ENCODE data around the gene CCSER1. TPM values are rescaled to one million over a fixed set of nuclear protein-coding genes. Genes with fewer than 3 reads are reported as not detected.

The CCSER1 gene
- total RNA-seq, 2 experiments from 2014 or later, result not detected

DNA sequence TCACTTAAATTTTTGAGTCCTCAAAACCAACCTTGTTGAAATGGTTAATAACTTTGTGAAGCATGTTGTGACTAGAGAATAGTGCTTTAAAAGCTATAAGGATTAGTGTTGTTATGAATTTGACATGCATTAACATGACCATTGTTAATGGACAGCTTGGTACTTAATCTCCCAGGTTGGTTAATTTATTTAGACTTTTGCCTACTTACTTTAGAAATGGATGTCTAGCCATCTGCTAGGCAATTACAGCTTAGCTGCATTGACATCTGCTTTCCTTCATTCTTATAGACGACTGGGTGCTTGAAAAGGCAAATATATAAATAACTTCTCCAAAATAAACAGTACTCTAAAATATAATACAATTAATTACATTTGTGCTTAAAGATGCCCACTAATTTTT lies 368.0 kb downstream of the CCSER1 start:
- no peak for DNase-seq
- peaks cover 4% of the 10 kb centered on the region for H3K9me3 Mint-ChIP-seq (ENCODE audit: insufficient read depth)
- no peaks in the 10 kb centered on the region for H3K4me1 Mint-ChIP-seq (ENCODE audit: low read depth)
- no peaks in the 10 kb centered on the region for H3K27me3 Mint-ChIP-seq (ENCODE audit: low read depth)
- CTCF ChIA-PET, result no interaction called here
- no peaks in the 10 kb centered on the region for H3K36me3 Mint-ChIP-seq (ENCODE audit: low read depth)
- POLR2A ChIA-PET, result no interaction called here
- no peak for ATAC-seq
- no peak overlapping the region for H3K4me3 Mint-ChIP-seq
- no peak overlapping the region for H3K27ac Mint-ChIP-seq

DNA sequence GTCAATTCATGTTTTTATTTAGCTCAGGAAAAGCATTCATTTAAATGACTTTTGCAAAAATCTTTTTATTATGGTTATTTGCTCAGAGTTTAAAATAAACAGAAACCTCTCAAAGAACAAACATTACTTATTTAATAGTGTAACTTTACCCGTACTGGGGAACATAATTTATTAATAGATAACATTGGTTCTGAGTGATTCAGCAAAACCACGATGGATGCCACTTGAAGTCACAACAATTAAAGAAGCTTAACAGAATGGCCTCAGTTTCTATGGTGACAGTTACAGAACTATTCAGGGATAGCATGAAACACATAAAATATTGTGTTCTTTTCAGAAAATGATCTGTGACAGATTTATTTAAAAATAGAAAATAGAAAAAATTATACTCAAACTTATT lies 368.7 kb downstream of the CCSER1 start:
- H3K27me3 Mint-ChIP-seq (ENCODE audit: low read depth), result no peaks in the 10 kb centered on the region
- POLR2A ChIA-PET, result no interaction called here
- no peaks in the 10 kb centered on the region for H3K4me1 Mint-ChIP-seq (ENCODE audit: low read depth)
- CTCF ChIA-PET, result no interaction called here
- no peak overlapping the region for H3K4me3 Mint-ChIP-seq
- no peak for DNase-seq
- no peak overlapping the region for H3K27ac Mint-ChIP-seq
- peaks cover 7% of the 10 kb centered on the region for H3K9me3 Mint-ChIP-seq (ENCODE audit: insufficient read depth)
- H3K36me3 Mint-ChIP-seq (ENCODE audit: low read depth), result no peaks in the 10 kb centered on the region
- ATAC-seq, result no peak

DNA sequence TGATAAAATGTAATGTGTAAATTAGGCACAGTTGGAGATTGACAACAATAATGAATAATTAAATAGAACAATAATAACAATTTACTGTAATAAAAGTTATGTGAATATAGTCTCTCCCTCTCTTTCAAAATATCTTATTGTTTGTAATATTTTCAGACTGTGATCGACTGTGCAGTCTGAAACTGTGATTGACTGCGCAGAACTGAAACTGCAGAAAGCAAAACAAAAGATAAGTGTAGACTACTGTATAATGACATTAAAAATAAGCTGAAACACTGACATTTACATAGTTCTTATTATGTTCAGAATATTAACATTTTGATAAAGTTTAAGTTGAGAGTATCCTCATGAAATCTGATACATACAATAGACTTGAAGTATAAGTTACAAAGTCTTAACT lies 371.0 kb downstream of the CCSER1 start:
- ChIA-PET CTCF (no interaction called here), POLR2A (no interaction called here)
- no peak overlapping the region for H3K27ac Mint-ChIP-seq
- H3K4me1 Mint-ChIP-seq (ENCODE audit: low read depth), result no peaks in the 10 kb centered on the region
- H3K27me3 Mint-ChIP-seq (ENCODE audit: low read depth), result no peaks in the 10 kb centered on the region
- no peaks in the 10 kb centered on the region for H3K36me3 Mint-ChIP-seq (ENCODE audit: low read depth)
- H3K4me3 Mint-ChIP-seq, result no peak overlapping the region
- ATAC-seq (no peak), DNase-seq (no peak)
- H3K9me3 Mint-ChIP-seq (ENCODE audit: insufficient read depth), result peaks cover 13% of the 10 kb centered on the region

DNA sequence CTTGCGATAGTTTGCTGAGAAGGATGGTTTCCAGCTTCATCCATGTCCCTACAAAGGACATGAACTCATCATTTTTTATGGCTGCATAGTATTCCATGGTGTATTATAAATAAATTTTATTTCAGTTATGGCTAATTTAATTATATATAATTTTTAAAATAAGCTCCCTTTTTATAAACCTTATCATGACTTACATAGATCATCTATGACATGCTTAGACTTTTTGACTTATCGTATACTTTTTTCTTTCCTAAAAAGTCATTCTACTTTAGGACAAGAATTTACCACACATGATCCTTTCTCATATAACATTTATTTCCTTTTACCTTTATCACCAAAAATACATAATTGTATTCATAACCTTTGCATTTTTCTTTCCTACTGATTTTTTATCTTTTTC lies 376.5 kb downstream of the CCSER1 start:
- Mint-ChIP-seq H3K27me3 (ENCODE audit: low read depth) (no peaks in the 10 kb centered on the region), H3K4me1 (ENCODE audit: low read depth) (no peaks in the 10 kb centered on the region), H3K4me3 (no peak overlapping the region), H3K9me3 (ENCODE audit: insufficient read depth) (peaks cover 28% of the 10 kb centered on the region), H3K27ac (no peak overlapping the region), H3K36me3 (ENCODE audit: low read depth) (no peaks in the 10 kb centered on the region)
- no peak for DNase-seq
- POLR2A ChIA-PET, result no interaction called here
- no peak for ATAC-seq
- CTCF ChIA-PET, result no interaction called here

DNA sequence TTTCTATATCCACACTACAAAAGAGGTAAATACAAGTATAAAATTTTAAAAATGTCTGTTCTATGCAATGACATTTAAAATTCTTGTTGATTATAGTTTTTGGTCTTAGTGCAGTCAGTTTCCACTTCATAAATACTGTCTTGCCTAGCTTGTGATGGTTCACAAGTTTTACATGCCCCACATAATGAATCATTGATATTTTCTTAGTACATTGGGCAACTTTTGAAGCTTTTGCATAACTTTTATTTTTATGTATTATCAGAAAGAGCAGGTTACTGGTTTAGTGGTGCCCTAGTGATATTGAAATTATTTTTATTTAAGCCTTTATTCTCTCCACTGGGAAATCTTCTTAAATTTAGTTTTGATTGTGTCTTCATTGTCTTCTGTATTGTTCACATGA lies 388.0 kb downstream of the CCSER1 start:
- no peak overlapping the region for H3K27ac Mint-ChIP-seq
- no peak for ATAC-seq

DNA sequence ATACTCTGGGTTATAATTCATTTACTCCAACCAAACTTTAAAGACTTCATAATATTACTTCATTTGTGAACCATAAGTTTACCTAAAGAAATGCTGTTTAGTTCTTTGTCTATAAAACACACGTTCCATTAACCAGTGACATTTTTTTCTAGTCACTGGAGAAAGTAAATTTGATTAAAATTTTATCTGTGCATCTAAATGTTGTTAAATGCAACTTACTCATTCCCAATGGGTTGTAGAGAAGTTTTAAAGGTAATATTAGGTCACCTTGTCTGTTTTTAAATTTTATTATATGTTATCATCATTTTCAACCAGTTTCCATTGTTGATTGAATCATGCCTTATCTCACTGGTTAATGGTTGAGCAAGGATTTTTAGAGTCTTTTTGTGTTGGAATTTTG lies 401.4 kb downstream of the CCSER1 start:
- Mint-ChIP-seq H3K27ac (no peak overlapping the region), H3K9me3 (ENCODE audit: insufficient read depth) (no peaks in the 10 kb centered on the region), H3K4me1 (ENCODE audit: low read depth) (no peaks in the 10 kb centered on the region), H3K27me3 (ENCODE audit: low read depth) (no peaks in the 10 kb centered on the region), H3K4me3 (no peak overlapping the region), H3K36me3 (ENCODE audit: low read depth) (no peaks in the 10 kb centered on the region)
- ATAC-seq, result no peak
- CTCF ChIA-PET, result no interaction called here
- DNase-seq, result no peak
- POLR2A ChIA-PET, result no interaction called here

More for the DNA sequence above, 388.0 kb downstream of the CCSER1 start:
- no peak for DNase-seq
- no peaks in the 10 kb centered on the region for H3K36me3 Mint-ChIP-seq (ENCODE audit: low read depth)
- H3K4me1 Mint-ChIP-seq (ENCODE audit: low read depth), result no peaks in the 10 kb centered on the region
- CTCF ChIA-PET, result no interaction called here
- no peaks in the 10 kb centered on the region for H3K9me3 Mint-ChIP-seq (ENCODE audit: insufficient read depth)
- no peak overlapping the region for H3K4me3 Mint-ChIP-seq
- H3K27me3 Mint-ChIP-seq (ENCODE audit: low read depth), result no peaks in the 10 kb centered on the region
- POLR2A ChIA-PET, result no interaction called here

DNA sequence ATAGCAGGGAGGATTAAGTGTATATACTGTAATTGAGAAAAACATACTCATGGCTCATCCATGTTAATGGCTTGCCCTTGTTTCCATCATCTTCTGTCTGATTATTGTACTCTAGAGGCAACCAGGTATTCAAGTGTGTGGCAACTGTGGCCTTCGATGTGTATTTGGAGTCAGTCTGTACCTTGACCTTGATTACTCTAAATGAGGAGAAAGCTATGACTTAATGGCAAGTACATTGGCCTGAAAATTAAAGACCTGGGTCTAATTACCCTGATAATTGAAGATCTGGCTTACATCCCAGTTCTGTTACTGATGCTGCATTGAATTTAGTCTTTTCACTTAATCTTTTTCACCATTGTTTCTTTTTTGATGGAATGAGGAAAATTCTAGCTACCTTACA lies 409.2 kb downstream of the CCSER1 start:
- no peak overlapping the region for H3K4me3 Mint-ChIP-seq
- H3K36me3 Mint-ChIP-seq (ENCODE audit: low read depth), result no peaks in the 10 kb centered on the region
- ChIA-PET CTCF (no interaction called here), POLR2A (no interaction called here)
- H3K9me3 Mint-ChIP-seq (ENCODE audit: insufficient read depth), result no peaks in the 10 kb centered on the region
- H3K27me3 Mint-ChIP-seq (ENCODE audit: low read depth), result no peaks in the 10 kb centered on the region
- ATAC-seq, result no peak
- H3K4me1 Mint-ChIP-seq (ENCODE audit: low read depth), result no peaks in the 10 kb centered on the region
- H3K27ac Mint-ChIP-seq, result no peak overlapping the region
- DNase-seq, result no peak

DNA sequence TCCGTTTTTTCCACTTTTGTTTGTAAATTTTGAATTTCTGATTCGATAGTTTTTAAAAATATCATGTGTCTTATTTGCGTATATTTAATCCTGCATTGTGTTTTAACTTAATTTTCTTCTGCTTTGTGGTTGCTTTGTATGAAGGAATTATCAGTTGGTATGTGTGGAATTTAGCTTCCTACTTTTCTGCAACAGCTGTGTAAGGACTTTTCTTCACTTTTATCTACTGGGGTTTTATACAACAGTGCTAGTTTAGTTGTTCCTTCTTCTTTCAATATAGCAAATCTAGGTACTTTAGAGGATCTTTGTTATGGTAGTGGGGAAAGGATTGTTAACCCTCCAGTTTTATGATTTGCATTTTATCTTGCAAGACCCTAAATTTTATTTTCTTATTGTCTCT lies 410.3 kb downstream of the CCSER1 start:
- no peaks in the 10 kb centered on the region for H3K27me3 Mint-ChIP-seq (ENCODE audit: low read depth)
- H3K36me3 Mint-ChIP-seq (ENCODE audit: low read depth), result no peaks in the 10 kb centered on the region
- POLR2A ChIA-PET, result no interaction called here
- CTCF ChIA-PET, result no interaction called here
- ATAC-seq (no peak), DNase-seq (no peak)
- H3K9me3 Mint-ChIP-seq (ENCODE audit: insufficient read depth), result no peaks in the 10 kb centered on the region
- no peaks in the 10 kb centered on the region for H3K4me1 Mint-ChIP-seq (ENCODE audit: low read depth)
- no peak overlapping the region for H3K27ac Mint-ChIP-seq
- H3K4me3 Mint-ChIP-seq, result no peak overlapping the region

DNA sequence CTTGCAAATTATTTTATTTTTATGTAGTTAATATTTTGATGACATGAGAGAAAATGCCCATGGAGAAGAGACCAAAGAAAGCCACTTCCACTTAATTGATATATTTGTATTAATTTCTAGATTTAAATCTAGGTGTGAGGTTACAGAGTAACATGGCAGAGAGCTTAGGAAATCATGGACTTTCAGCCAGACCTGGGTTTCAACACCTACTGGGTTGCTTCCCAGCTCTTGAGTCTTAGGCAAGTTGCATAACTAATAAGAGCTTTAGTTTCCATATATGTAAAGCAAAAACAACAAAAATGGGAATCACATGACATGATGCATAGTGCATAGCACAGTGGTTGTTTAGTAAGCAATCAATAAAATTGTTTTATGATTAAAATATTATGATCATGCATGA lies 413.3 kb downstream of the CCSER1 start:
- ATAC-seq (no peak), DNase-seq (no peak)
- no peaks in the 10 kb centered on the region for H3K36me3 Mint-ChIP-seq (ENCODE audit: low read depth)
- POLR2A ChIA-PET, result no interaction called here
- H3K9me3 Mint-ChIP-seq (ENCODE audit: insufficient read depth), result no peaks in the 10 kb centered on the region
- no peak overlapping the region for H3K27ac Mint-ChIP-seq
- H3K27me3 Mint-ChIP-seq (ENCODE audit: low read depth), result no peaks in the 10 kb centered on the region
- no peaks in the 10 kb centered on the region for H3K4me1 Mint-ChIP-seq (ENCODE audit: low read depth)
- CTCF ChIA-PET, result no interaction called here
- no peak overlapping the region for H3K4me3 Mint-ChIP-seq

DNA sequence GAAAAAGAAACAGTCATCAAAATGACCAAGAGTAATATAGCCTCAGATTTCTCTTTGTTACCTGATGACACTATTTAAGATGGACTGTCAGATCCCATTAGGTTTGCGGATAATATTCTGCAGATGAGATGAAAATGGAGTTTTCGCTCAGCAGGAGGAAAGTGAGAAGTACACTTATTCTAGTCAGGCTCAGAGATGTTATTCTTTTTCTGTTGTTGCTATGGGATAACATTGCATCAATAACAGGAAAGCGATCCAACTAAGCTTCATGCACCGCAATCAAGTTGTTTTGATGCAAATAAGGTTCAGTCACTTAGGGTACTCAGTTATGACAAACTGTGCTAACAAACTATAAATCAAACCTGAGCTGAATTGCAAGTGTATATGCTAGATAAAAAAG lies 415.0 kb downstream of the CCSER1 start:
- DNase-seq (no peak), ATAC-seq (no peak)
- Mint-ChIP-seq H3K36me3 (ENCODE audit: low read depth) (no peaks in the 10 kb centered on the region), H3K4me3 (no peak overlapping the region), H3K27ac (no peak overlapping the region), H3K9me3 (ENCODE audit: insufficient read depth) (no peaks in the 10 kb centered on the region), H3K4me1 (ENCODE audit: low read depth) (no peaks in the 10 kb centered on the region), H3K27me3 (ENCODE audit: low read depth) (no peaks in the 10 kb centered on the region)
- CTCF ChIA-PET, result no interaction called here
- POLR2A ChIA-PET, result no interaction called here

DNA sequence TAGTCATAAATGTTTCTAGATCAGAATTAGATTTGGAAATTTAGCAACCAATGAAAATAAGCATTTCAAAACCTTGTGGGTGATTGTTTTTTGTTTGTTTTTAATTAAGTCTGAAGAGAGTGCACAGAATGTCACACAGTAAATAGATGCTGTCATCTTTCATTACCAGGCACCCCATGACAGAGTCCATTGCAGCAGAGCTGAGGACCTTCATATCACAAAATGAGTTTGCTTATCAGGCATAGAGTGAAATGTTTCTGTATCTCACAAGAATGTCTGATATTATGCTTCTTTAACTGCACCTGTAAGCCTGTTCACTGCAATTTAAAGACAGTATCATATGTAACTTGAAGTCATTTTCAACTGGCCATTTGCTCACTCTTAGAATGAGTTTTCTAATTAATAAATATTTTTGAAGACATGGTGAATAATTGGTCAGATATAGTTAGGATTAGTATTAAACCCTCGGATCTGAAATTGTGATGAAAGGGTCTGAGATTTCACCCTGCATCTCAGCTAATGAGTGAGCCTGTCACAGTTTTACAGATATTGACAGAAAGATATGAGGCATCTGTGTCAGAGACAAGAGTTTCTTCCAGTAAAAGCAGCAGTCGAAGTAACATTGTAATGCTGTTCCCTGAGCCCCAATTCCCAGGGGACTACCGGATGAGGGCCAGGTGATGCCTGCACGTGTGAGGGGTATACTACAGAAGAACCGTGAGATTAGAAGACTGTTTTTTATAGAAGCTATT lies 416.4 kb downstream of the CCSER1 start:
- H3K4me3 Mint-ChIP-seq, result no peak overlapping the region
- no peaks in the 10 kb centered on the region for H3K4me1 Mint-ChIP-seq (ENCODE audit: low read depth)
- H3K9me3 Mint-ChIP-seq (ENCODE audit: insufficient read depth), result no peaks in the 10 kb centered on the region
- ATAC-seq (no peak), DNase-seq (no peak)
- ChIA-PET CTCF (no interaction called here), POLR2A (no interaction called here)
- H3K27ac Mint-ChIP-seq, result no peak overlapping the region
- H3K27me3 Mint-ChIP-seq (ENCODE audit: low read depth), result no peaks in the 10 kb centered on the region
- H3K36me3 Mint-ChIP-seq (ENCODE audit: low read depth), result no peaks in the 10 kb centered on the region

DNA sequence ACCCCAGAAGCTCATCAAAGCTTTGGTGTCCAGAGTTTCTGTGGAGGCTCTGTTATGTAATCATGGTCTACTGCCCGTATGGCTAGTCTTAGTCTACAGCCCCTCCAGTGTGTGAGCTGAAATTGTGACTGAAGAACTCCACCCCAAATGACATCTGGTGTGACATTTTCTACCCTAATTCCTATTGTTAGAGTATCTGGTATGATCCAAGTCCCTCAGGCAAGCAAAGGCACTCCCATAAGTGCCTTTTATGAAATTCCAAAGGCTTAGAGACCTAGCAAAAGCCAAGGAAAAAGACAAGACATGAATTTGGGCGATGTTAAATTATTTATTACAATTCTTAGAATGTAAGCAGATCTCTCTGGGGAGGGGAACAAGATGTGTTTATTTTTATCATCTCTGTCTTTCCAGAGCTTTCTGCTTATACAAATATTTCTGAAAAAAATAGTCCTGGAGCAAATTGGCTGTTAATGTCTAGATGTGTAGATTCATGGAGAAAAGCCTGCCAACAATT lies 417.4 kb downstream of the CCSER1 start:
- ATAC-seq (no peak), DNase-seq (no peak)
- POLR2A ChIA-PET, result no interaction called here
- Mint-ChIP-seq H3K4me1 (ENCODE audit: low read depth) (no peaks in the 10 kb centered on the region), H3K9me3 (ENCODE audit: insufficient read depth) (no peaks in the 10 kb centered on the region), H3K27me3 (ENCODE audit: low read depth) (no peaks in the 10 kb centered on the region), H3K36me3 (ENCODE audit: low read depth) (no peaks in the 10 kb centered on the region), H3K27ac (no peak overlapping the region), H3K4me3 (no peak overlapping the region)
- CTCF ChIA-PET, result no interaction called here

DNA sequence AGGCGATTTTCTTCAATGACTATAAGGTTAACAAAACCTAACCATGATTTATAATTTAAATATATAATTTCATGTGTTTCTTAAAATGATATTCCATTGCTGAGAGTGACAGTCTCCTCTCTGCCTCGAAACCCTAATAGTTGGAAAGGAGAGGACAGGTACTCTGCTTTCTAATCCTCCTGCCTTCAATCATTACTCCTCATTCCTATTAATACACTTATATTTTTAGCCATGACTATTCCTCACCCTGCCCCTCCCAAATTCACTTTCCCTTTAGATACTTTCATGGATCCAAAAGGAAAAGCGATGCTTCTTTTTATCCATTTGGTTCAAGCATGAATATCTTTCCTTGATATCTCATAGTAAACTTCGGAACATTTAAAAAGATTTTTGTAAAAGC lies 418.2 kb downstream of the CCSER1 start:
- DNase-seq (no peak), ATAC-seq (no peak)
- ChIA-PET POLR2A (no interaction called here), CTCF (no interaction called here)
- H3K27ac Mint-ChIP-seq, result no peak overlapping the region
- H3K4me3 Mint-ChIP-seq, result no peak overlapping the region
- H3K9me3 Mint-ChIP-seq (ENCODE audit: insufficient read depth), result no peaks in the 10 kb centered on the region
- H3K27me3 Mint-ChIP-seq (ENCODE audit: low read depth), result no peaks in the 10 kb centered on the region
- H3K36me3 Mint-ChIP-seq (ENCODE audit: low read depth), result no peaks in the 10 kb centered on the region
- H3K4me1 Mint-ChIP-seq (ENCODE audit: low read depth), result no peaks in the 10 kb centered on the region

Data from activated CD8-positive, alpha-beta T cell treated with anti-CD3 and anti-CD28 coated beads, Interleukin-2, amount 10 ng/mL, durations not matched to agents 7 days and 5 days (primary cell).